Urothelium cell line (cell line): ENCODE measurements around the gene PTPRA.
A peak's percentile ranks its signal among the peaks of the same experiment; 100 is the strongest.
"Not testable (repeated sequence)": the region's sequence is repeated elsewhere in the genome, so short reads cannot be mapped to it uniquely, and the experiment has no call there.

Experiments used
- DNase-seq: peaks from one replicate; pipeline ENCODE4 v3.0.0; 2011; ENCODE audit warnings: low spot score, mixed read lengths
- FAIRE-seq: peaks from 2 replicates; lab custom pipeline; 2011; peaks lifted over from hg19 to GRCh38; lab: Jason Lieb, UNC

Gene PTPRA, protein sequence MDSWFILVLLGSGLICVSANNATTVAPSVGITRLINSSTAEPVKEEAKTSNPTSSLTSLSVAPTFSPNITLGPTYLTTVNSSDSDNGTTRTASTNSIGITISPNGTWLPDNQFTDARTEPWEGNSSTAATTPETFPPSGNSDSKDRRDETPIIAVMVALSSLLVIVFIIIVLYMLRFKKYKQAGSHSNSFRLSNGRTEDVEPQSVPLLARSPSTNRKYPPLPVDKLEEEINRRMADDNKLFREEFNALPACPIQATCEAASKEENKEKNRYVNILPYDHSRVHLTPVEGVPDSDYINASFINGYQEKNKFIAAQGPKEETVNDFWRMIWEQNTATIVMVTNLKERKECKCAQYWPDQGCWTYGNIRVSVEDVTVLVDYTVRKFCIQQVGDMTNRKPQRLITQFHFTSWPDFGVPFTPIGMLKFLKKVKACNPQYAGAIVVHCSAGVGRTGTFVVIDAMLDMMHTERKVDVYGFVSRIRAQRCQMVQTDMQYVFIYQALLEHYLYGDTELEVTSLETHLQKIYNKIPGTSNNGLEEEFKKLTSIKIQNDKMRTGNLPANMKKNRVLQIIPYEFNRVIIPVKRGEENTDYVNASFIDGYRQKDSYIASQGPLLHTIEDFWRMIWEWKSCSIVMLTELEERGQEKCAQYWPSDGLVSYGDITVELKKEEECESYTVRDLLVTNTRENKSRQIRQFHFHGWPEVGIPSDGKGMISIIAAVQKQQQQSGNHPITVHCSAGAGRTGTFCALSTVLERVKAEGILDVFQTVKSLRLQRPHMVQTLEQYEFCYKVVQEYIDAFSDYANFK

DNA sequence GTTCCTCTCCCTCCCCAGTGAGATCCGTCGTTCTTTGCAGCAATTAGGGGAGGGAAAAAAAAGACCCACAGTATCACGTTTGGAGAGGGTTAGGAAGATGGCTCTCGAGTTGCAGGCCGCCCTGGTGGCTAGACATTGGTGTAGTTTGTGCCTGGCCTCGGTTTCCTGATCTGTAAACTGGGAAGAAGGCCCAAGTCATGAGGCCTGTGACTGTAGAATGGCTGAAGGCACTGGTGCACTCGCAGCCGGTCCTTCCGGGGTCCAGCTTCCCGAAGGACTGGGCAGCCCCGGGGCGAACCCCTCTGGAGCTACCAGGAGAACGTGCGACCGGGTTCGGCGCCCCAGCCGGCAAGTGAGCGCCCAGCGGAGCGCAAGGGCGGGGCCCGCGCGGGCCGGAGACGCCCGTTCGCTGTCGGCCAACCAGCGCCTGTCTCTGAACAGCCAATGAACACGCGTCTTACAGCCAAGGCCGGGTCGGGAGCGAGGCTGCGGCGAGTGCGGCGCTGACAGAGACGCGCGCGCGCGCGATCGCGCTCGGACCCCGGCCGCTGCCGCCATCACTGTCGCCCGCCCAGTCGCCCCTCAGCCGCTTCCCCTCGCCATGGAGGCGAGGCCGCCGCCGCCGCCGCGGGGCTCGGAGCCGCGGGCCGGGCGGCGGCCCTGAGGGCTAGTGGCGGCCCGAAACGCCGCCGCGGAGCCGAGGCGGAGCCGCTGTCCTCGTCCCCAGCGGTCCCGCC, at the start of gene PTPRA:
Gene PTPRA, plus strand, starts transcription at position 472 of the 737 bp plus-strand sequence. CDS start 90,797 bp downstream, outside the sequence.
- DNase-seq (peak; percentile 98), FAIRE-seq (peak; percentile 55)

DNA sequence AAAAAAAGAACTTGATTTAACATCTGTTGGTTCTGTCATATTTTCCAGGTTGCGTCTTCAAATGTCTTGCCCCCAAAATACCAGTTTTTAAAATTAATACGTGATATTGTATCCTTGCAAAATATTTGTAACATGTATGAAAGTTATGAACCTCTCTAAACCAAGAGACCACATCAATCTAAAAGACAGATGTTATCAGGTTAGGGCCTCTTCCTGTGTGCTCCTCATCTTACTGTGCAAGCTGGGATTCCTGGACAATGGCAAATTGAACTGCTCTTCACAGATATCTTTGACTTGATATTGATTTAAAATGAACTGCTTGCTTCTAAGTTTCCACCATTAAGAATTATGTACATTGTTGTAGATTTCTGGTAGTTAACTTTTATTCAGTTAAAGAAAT, 47.5 kb upstream of the PTPRA start:
- DNase-seq (no peak), FAIRE-seq (no peak)

DNA sequence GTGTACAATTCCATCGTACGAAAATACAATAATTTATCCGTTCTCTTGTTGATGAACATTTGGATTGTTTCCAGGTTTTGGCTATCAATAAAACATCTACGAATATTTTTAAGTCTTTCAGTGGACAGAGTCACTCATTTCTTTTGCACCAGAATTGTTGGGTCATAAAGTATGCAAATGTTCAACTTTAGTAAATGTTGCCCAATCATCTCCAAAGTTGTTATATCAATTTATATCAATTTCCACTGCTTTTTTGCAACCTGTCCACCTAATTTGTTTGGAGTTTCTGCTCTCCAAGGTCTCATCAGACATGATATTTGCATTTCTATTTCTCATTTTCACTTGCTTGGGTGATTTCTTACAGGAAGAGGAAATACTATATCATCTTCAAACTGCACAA, 46.6 kb upstream of the PTPRA start:
- FAIRE-seq: no peak

DNA sequence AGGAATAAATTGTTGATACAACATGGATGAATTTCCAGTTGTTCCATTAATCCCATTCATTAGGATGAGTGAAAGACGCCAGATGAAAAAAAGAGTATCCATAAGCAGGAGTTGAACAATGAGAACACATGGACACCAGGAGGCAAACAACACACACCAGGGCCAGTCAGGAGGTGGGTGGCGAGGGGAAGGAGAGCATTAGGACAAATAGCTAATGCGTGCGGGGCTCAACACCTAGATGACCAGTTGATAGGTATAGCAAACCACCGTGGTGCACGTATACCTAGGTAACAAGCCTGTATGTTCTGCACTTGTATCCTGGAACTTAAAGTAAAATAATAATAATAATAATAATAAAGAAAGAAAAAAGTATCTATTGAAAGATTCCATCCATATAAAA, 43.9 kb upstream of the PTPRA start:
- FAIRE-seq (no peak), DNase-seq (no peak)

More for the DNA sequence above, 46.6 kb upstream of the PTPRA start:
- no peak for DNase-seq

DNA sequence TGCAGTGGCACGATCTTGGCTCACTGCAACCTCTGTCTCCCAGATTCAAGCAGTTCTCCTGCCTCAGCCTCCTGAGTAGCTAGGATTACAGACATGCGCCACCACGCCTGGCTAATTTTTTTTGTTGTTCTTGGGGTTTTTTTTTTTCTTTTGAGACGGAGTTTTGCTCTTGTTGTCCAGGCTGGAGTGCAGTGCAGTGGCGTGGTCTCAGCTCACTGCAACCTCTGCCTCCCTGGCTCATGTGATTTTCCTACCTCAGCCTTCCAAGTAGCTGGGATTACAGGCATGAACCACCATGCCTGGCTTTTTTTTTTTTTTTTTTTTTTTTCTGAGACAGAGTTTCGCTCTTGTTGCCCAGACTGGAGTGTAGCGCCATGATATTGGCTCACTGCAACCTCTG, 42.1 kb upstream of the PTPRA start:
- FAIRE-seq, DNase-seq: not testable (repeated sequence)

DNA sequence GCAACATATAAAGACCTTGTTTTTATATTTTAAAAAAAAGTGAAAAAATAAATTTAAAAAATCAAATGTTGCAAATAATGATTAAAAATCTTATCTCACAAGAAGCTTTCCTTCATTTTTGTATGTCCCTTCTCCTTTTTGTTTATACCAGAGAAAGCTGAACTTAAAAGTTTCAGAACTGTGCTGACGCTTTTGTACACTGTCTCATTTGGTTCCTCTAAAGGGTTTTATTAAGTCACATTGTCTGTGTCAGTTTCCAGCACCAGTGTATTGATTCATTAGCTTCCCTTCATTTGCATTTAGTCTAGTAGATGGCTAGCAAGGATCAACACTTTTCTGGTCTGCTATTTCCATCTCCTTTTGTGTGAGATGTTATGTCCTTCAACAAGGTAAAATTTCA, 39.5 kb upstream of the PTPRA start:
- FAIRE-seq: no peak

DNA sequence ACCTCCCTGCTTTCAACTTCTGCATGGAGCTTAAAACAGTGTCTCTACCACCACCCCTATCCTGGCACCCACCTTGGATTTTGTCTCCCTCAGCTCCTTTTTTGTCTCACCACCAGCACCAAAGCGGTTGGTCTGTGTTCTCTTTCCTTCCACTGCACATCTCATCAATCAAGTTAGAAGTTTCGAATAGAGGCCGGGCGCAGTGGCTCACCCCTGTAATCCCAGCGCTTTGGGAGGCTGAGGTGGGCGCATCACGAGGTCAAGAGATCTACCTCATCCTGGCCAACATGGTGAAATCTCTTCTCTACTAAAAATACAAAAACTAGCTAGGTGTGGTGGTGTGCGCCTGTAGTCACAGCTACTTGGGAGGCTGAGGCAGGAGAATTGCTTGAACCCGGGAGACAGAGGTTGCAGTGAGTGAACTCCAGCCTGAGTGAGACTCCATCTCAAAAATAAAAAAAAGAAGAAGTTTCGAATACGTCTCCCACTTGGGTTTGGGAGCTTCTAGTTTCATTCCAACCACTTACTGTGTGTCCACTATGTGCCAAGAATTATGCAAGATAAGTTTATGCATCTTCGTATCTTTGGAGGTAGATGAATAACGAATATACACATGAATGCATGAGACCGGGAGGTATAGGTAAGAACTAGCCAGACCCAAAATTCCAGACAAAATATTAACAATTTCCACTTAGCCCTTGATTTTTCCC, 38.7 kb upstream of the PTPRA start:
- FAIRE-seq (no peak), DNase-seq (no peak)

More for the DNA sequence above, 39.5 kb upstream of the PTPRA start:
- no peak for DNase-seq

DNA sequence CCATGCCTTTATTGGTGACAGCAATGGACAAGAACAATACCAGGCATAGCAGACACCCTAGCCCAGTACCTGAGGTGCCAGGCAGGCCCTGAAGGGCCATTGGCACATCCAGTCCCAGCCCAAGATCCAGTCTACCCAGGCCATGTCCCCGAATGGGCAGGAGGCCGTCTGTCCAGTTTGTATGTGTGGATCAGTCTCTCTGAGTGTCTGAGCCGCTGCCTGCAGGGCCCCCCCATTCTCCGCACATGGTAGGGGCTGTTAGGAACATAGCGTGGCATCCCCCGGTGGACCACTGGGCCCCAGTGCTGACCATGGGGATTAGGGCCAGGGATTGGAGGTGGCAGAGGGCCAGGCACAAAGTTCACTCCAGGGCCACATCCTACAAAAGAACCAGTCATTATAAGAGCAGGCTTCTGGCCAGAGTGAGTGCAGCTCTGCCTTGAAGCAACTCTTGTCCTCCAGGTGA, 37.9 kb upstream of the PTPRA start:
- no peak for FAIRE-seq
- DNase-seq: no peak

DNA sequence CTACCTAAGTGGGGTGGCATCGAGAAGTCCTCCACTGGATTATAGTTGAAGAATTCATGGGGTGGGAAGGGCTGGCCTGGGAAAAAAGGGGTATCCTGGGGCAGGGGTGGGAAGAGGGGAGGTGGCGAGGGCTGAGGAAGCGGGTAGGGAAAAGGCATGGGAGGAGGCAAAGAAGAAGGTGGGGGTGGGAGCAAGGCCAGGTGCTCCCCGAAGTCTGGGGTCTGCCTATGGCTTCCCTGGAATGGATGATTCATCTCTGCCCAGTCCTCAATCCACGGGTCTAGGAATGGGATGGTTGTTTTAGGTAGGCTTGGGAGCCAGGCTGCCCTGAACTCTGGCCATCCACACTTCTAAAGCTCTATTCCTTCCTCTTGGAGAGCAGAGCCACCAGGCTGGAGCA, 37.2 kb upstream of the PTPRA start:
- no peak for FAIRE-seq
- DNase-seq: no peak

DNA sequence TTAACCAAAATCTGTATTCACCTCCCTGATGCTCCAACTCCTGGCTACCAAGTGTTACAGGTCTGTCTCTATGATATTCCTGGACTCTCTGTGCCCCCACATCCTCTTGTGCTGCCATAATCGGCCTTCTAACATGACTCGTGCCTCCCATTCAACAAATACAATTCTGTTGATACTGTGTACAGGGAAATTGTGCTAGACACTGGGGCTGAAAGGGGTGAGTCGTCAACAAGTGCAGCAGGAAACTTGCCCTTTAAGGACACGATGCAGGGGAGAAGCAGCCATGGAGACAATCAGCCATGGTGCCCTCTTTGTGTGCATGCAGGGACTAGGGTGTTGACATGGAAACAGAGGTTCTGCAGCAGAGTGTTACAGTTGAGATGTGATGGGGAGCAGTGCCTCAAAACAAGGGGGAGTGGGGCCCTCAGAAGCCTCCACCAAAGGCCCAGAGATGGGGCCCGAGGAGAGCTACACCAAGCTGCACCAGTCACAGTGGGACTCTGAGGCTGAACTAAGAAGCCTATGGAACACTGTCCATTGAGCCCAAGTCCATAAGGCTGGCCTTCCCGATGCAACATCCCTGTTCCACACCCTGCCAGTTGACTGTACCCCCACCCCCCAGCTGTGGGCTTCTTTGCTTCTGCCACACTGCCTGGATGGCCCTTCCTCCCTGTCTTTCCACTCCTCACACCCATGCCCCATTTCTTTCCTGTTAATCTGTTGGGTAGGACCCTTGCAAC, 35.9 kb upstream of the PTPRA start:
- FAIRE-seq (no peak), DNase-seq (no peak)

DNA sequence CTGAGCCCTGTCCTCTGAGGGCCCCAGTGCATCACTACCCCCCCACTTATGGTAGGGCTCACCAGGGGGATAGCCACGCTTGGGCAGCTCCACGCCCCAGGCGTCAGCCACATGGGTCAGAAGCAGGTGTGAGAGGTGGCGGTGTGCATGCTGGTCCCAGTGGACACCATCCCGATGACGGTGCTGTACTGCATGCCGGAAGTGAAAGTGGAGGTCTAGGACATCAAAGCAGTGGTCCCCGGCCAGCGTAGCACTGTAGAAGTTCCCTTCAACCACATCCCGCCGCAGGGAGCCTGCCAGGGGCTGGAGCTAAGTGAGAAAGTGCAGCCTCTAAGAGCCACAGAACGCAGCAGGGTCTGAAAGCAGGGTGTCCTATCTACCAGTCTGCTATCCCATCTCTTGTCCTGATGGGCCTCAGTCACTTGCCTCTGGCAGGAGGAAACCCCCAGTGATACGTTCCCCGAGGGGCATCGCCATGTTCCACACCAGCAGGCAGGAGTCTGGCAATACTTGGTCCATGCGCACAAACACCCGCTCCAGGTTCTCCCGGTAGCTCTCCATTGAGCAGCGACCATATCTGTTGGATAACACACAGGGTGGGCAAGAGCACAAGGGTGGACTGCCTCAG, 35.0 kb upstream of the PTPRA start:
- DNase-seq (no peak), FAIRE-seq (no peak)

DNA sequence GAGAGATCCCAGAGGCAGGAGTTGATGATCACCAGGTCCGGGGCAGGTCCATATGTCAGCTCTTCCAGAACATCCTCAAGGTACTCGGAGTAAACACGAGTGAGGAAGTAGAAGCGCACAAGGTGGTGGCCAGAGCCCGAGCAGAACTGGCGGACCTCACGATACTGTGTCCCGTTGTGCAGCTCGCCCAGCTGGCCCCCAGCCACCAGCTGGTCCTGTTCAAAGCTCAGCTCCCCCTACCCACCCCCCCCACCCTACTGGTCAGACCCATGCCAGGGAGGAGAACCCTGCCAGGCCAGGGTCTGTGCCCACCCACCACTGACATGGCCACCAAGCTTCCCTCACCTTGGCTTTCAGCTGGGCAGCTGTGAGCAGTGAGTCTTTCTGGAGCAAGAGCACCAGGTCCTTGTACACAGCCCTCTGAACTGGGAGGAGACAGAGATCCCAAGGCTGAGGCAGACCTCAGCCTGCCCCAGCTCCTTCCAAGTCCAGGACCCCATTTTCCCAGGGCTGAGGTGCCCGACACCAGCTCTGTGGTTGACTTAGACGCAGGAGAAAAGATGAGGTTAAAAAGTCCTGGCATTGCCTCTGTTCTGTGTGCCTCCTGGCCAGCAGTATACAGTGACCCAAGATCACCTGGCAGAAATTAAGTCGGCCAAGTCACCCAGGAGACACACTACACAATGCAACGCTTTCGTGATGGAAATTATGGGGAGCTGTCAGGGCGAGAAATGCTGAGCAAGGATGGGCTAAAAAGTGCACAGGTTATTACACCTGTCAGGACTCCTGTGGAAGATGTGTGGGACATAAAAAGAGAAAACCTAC, 34.2 kb upstream of the PTPRA start:
- DNase-seq (no peak), FAIRE-seq (peak; percentile 5)

DNA sequence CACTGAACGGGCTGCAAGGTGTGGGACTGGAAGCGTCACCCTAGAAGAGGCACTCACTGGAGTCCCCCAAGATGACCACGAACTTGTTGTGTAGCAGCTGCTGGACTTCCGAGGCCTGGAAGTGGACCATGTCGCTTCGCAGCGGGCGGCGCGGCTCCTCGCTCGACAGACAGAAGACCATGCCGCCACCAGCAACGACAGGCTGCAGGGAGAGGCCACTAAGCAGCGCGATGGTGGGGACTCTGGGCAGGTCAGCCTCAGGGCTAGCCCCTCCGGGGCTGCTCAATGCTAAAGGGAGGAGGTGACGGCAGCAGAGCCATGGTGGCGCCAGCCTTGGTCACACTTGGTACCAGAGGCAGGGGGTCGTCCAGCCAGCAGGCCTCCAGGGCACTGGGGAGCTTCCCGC, 33.5 kb upstream of the PTPRA start:
- no peak for DNase-seq
- FAIRE-seq: no peak

DNA sequence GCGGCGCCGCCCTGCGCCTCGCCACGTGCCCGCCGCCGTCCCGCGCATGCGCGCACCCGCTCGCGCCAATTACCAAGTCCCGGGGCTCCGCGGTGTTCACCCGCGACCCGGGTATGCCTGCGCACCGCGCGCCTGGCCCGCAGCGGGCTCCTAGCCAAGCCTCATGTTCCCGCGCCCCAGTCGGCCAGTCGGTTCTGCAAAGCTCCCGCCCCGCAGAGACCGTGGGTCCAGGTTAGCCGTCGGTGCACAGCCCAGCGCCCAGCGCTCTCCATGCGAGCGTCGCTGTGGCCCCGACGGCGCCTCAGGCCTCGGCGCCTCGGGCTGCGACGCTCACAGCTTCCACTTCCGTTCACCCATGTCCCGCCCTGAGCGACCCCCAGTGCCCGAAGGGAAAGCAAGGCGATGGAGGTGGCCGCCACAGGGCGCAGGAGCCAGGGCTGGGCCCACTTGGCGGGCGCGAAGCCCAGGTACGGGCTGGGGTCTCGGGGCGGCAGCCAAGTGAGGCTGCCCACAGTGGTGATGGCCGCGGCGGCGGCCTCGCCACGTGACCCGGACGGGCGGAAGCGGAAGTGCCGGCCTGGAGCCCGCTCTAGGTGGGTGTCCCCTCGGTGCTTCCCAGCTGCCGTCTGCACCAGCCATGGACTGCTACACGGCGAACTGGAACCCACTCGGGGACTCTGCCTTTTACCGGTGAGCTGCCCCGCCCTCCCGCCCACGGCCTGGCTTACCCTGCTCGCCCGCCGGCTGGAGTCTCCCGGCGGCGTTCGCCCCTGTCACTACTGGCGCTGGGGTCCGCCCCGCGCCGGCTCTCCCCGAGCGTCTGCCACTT, 32.9 kb upstream of the PTPRA start, which contains the start of the genes PCED1A and VPS16:
Gene PCED1A, minus strand, starts transcription at position 518 of the 829 bp plus-strand sequence. CDS start 743 bp downstream, outside the sequence.
Gene VPS16, plus strand, starts transcription at position 608 of the 829 bp plus-strand sequence. Its CDS starts 30 bp downstream, at position 638.
- FAIRE-seq (peak; percentile 40), DNase-seq (peak; percentile 97)

DNA sequence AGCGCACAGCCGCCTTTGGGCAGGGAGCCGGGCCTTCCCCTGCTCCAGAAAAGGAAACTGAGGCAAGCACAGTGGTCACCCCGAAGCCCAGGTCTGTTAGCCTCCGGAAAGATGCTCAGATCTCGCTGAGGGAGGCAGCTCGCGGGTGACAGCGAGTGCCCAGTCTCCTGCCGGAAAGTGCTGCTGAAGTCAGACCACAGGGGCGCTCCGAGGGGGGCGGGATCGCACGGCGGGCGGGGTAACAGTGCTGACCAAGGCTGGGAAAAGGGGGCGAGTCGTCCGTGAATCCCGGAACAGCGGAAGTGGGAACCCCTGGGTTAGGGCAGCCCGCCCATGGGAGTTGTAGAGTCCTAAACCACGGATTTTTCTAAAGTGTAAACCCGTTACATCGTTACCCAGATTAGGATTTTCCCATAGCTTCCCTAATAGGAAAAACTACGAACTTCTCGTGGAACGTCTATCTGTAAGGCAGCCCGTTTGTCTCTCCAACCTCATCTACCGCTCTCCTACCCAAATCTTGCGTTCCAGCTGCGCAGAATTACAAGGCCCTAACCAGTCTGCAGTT, 32.2 kb upstream of the PTPRA start:
- DNase-seq: peak; percentile 63
- no peak for FAIRE-seq

DNA sequence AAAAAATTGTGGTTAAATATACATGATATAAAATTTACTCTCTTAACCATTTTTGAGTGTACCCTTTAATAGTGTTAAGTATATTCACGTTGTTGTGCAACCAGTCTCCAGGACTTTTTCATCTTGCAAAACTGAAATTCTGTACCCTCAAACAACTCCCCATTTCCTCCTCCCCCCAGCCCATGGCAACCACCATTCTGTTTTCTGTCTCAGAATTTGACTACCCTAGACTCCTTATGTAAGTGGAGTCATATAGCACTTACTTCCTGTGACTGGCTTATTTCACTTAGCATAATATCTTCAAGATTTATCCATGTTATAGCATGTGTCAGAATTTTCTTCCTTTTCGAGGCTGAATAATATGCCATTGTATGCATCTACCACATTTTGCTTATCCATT, 27.7 kb upstream of the PTPRA start:
- no peak for FAIRE-seq
- no peak for DNase-seq

DNA sequence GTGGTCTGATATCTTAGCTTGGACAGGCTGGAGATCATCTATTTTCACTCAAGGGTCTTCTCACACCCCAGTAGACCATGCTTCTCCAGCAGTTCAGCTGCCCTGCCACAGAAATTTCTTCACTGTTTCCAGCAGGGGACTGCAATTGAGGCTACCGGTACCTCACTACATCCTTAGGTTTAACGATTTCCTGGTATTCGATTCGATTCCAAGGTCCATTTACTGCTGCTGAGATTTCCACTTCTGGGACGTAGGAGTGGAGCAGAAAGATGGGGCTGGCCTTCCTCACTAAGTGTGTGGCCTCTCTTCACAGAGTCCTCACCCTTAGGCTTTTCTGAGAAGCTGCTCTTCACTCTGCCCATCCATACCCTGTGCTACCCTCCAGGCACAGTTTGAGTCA, 26.6 kb upstream of the PTPRA start:
- DNase-seq (no peak), FAIRE-seq (no peak)
